A673 (cell line): ENCODE results near the gene FRMD4A. TPM values are rescaled to one million over a fixed set of nuclear protein-coding genes. Genes with fewer than 3 reads are reported as not detected.

Experiments used
- BruUV-seq: library from RNA; stranded (reverse); fragments of 400-500 nt; replicated peaks from 2 replicates; lab custom pipeline; 2021; lab: Mats Ljungman, UMichigan
- CTCF ChIA-PET: fragments of 300-600 bp; sonication (Branson Sonifier 250); formaldehyde crosslinking; loops from one replicate; lab custom pipeline; 2022; ENCODE audit warnings: antibody characterized with exemption; lab: Charles Lee
- POLR2A ChIA-PET: fragments of 300-600 bp; sonication (Branson Sonifier 250); formaldehyde crosslinking; loops from one replicate; lab custom pipeline; 2022; ENCODE audit warnings: antibody characterized with exemption; ENCODE audit not compliant: low non-redundant PET; lab: Charles Lee
- DNase-seq: peaks from one replicate; pipeline ENCODE4 v3.0.0-alpha.2; 2015; ENCODE audit warnings: low spot score
- H3K27ac ChIP-seq: fragments of 200-600 bp; sonication (generic); 2 replicates; pipeline ENCODE4 v1.5.1; 2016; ENCODE audit warnings: mixed run types, low read depth, mild to moderate bottlenecking, mixed read lengths, antibody characterized with exemption, low read length; ENCODE audit not compliant: poor library complexity, severe bottlenecking
- H3K27me3 ChIP-seq: fragments of 200-600 bp; sonication (generic); replicated peaks from 2 replicates; pipeline ENCODE4 v1.6.1; 2017; ENCODE audit warnings: mixed run types, low read depth, mild to moderate bottlenecking, mixed read lengths, antibody characterized with exemption, low read length; ENCODE audit not compliant: insufficient read depth, poor library complexity
- H3K36me3 ChIP-seq: fragments of 200-600 bp; sonication (generic); 2 replicates; pipeline ENCODE4 v1.6.1; 2016; ENCODE audit warnings: mixed run types, mild to moderate bottlenecking, mixed read lengths, antibody characterized with exemption, low read length; ENCODE audit not compliant: insufficient read depth, poor library complexity, severe bottlenecking
- H3K4me1 ChIP-seq: fragments of 200-600 bp; sonication (generic); 2 replicates; pipeline ENCODE4 v1.6.1; 2017; ENCODE audit warnings: mixed run types, mild to moderate bottlenecking, mixed read lengths, antibody characterized with exemption, low read length; ENCODE audit not compliant: insufficient read depth, poor library complexity, severe bottlenecking
- H3K4me3 ChIP-seq: fragments of 200-600 bp; sonication (generic); 2 replicates; pipeline ENCODE4 v1.5.1; 2016; ENCODE audit warnings: low read depth, mixed run types, mild to moderate bottlenecking, mixed read lengths, low read length; ENCODE audit not compliant: poor library complexity, severe bottlenecking
- H3K9me3 ChIP-seq: fragments of 200-600 bp; sonication (generic); 2 replicates; pipeline ENCODE4 v1.6.1; 2016; ENCODE audit warnings: mixed run types, low read depth, mild to moderate bottlenecking, mixed read lengths, antibody characterized with exemption, low read length; ENCODE audit not compliant: poor library complexity, severe bottlenecking
- EZH2 ChIP-seq: fragments of 200-600 bp; sonication (generic); IDR thresholded peaks from 2 replicates; pipeline ENCODE4 v1.6.1; 2017; ENCODE audit warnings: borderline replicate concordance, low read depth, mild to moderate bottlenecking, mixed read lengths, antibody characterized with exemption, low read length; ENCODE audit not compliant: poor library complexity, severe bottlenecking
- intact Hi-C: fragments of 100-400 bp; cut with micrococcal nuclease; formaldehyde crosslinking; loops from one replicate; pipeline ENCODE4 v1.10.0; 2022; ENCODE audit not compliant: unreplicated experiment
- total RNA-seq: library from RNA; stranded (reverse); gene quantifications from 2 replicates; pipeline ENCODE4 v1.2.3, GENCODE V29; 2021
- TF ChIP-seq, protein P1 (sequence below): fragments of 300-800, 200-600 bp; sonication (generic); conservative IDR thresholded peaks from 2 replicates; pipeline ENCODE4 v1.5.1; 2017; ENCODE audit warnings: low read depth, mild to moderate bottlenecking, antibody characterized with exemption, low read length, moderate library complexity, mixed read lengths

The FRMD4A gene
- total RNA-seq, 1 experiment from 2014 or later = 26.3 TPM

GRCh38 chr10:13862546-13863233 is 468.0 kb downstream of the FRMD4A start:
- ChIA-PET CTCF (no interaction called here), POLR2A (no interaction called here)
- no peaks in the 10 kb centered on the region for H3K4me1 ChIP-seq
- no peaks in the 10 kb centered on the region for H3K9me3 ChIP-seq
- peaks cover 25% of the 10 kb centered on the region for H3K27me3 ChIP-seq
- H3K36me3 ChIP-seq = no peaks in the 10 kb centered on the region
- intact Hi-C loops = no loop called here
- DNase-seq = no peak
- no TSS peak for BruUV-seq
- H3K27ac ChIP-seq = no peak overlapping the region
- no peak overlapping the region for H3K4me3 ChIP-seq
- TF ChIP-seq EZH2 = no peak
- TF ChIP-seq, protein P1, sequence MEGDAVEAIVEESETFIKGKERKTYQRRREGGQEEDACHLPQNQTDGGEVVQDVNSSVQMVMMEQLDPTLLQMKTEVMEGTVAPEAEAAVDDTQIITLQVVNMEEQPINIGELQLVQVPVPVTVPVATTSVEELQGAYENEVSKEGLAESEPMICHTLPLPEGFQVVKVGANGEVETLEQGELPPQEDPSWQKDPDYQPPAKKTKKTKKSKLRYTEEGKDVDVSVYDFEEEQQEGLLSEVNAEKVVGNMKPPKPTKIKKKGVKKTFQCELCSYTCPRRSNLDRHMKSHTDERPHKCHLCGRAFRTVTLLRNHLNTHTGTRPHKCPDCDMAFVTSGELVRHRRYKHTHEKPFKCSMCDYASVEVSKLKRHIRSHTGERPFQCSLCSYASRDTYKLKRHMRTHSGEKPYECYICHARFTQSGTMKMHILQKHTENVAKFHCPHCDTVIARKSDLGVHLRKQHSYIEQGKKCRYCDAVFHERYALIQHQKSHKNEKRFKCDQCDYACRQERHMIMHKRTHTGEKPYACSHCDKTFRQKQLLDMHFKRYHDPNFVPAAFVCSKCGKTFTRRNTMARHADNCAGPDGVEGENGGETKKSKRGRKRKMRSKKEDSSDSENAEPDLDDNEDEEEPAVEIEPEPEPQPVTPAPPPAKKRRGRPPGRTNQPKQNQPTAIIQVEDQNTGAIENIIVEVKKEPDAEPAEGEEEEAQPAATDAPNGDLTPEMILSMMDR = no peak

GRCh38 chr10:13860886-13861285 is 469.8 kb downstream of the FRMD4A start:
- Histone ChIP-seq H3K27ac (no peak overlapping the region), H3K27me3 (peaks cover 31% of the 10 kb centered on the region), H3K36me3 (no peaks in the 10 kb centered on the region), H3K9me3 (no peaks in the 10 kb centered on the region), H3K4me1 (no peaks in the 10 kb centered on the region), H3K4me3 (no peak overlapping the region)
- POLR2A ChIA-PET = no interaction called here
- intact Hi-C loops = no loop called here
- TF ChIP-seq, protein P1 = no peak
- CTCF ChIA-PET = no interaction called here
- no TSS peak for BruUV-seq
- no peak for DNase-seq

GRCh38 chr10:13859979-13860654 is 470.6 kb downstream of the FRMD4A start:
- TF ChIP-seq EZH2 = no peak
- TF ChIP-seq, protein P1 = no peak
- intact Hi-C loops = no loop called here
- no peaks in the 10 kb centered on the region for H3K9me3 ChIP-seq
- H3K36me3 ChIP-seq = no peaks in the 10 kb centered on the region
- no TSS peak for BruUV-seq
- no peak overlapping the region for H3K27ac ChIP-seq
- H3K4me3 ChIP-seq = no peak overlapping the region
- H3K27me3 ChIP-seq = peaks cover 31% of the 10 kb centered on the region
- CTCF ChIA-PET = no interaction called here
- POLR2A ChIA-PET = no interaction called here
- DNase-seq = no peak
- no peaks in the 10 kb centered on the region for H3K4me1 ChIP-seq
